NCI-H187 (cell line): Measurements from ENCODE around the gene FHOD3.
"Not testable (repeated sequence)": the region's sequence is repeated elsewhere in the genome, so short reads cannot be mapped to it uniquely, and the experiment has no call there.

ENCODE experiments used
- DNase-seq, 2 experiments: peaks; one replicate each; lab custom pipeline; 2025; lab: John Stamatoyannopoulos, UW

FHOD3 gene

DNA sequence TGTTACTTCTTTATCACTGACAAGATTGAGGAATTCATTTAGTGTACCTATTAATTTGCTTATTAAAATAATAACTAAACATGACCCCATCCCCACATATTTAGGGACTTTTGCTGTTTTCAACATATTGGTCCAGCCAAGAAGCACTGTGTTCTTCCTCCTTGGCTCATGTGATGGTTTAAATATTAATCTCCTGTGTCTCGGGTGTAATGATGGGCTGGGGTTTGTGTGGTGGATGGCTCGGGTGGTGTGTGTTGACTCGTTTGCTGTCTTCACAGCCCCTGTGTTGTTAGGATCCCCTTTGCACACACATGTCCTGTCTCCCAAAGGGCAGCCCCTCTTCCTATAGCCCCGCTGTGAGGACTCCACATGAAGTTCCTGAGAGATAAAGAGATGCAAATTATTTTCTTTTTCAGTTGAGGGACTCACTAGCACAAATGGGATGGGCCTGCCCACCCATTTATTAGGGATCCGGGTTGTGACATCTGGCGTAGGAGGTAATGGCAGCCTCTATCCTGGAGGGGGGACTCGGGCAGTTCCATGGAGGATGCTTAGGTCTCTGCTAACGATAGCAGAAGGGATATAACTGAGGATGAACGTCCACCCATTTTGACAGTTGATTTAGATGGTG lies 53.4 kb downstream of the FHOD3 start:
- no peak for DNase-seq

DNA sequence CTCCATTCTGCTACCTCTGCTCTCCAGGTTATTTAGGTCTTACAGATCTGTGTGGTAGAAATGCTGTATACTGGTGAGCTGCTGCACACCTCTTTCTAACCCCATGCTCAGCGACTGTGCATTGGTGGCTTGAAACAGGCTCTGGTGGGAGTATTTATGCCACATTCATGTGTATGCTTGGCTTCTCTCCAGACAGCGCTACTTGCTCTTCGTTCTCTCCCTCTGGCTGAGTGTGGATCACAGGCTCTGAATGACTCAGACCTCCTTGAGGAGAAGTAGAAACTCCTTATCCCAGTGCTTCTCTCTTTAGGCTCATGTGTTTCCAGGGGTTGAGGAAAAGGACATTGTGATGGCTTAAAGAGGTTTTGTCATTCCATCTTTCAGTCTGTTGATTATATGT lies 54.9 kb downstream of the FHOD3 start:
- no peak for DNase-seq

DNA sequence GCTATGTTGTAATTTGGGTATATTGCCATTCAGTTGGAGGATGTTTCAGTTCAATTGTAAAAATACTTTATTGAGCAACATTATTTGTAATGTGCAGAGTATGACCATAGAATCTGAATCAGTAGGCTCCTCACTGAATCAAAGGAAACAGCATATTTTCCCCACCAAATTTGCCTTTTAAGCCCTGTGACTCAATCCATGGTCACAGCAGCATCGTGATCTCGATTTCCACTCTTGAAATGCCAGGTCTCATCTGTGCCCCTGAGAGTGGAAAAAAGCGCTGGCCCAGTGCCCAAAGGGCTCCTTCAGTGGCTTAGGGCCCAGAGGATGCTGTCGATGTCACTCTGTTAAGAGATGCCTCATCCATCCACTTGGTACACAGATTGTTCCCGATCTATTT lies 57.5 kb downstream of the FHOD3 start:
- no peak for DNase-seq

DNA sequence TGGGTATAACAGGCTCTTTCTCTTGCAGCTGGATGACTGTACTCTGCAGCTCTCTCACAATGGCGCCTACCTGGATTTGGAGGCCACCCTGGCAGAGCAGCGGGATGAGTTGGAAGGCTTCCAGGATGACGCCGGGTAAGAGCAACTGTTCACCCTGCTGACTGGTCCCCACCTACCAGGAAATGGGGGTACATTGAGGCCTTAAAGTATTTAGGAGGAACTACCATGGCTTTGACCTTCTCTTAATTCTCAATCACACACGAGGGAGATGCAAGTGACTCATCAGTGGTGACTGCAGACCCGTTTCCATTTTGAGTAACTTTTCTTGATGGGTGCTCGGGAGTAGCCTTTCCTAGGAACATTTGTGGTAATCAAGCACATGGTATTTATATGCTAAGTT lies 58.0 kb downstream of the FHOD3 start:
- DNase-seq: no peak

DNA sequence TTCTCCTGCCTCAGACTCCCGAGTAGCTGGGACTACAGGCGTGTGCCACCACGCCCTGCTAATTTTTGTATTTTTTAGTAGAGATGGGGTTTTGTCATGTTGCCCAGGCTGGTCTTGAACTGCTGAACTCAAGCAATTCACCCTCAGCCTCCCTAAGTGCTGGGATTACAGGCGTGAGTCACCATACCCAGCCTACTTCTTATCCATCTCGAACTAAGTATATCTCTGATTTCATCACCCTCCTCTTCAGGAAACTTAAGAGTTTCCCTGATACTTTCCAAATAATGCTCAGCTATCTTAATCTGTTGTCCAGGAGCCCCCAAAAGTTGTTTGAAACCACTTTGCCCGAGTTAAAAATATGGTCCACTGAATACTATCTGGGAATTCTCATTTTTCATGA lies 59.2 kb downstream of the FHOD3 start:
- DNase-seq: not testable (repeated sequence)

DNA sequence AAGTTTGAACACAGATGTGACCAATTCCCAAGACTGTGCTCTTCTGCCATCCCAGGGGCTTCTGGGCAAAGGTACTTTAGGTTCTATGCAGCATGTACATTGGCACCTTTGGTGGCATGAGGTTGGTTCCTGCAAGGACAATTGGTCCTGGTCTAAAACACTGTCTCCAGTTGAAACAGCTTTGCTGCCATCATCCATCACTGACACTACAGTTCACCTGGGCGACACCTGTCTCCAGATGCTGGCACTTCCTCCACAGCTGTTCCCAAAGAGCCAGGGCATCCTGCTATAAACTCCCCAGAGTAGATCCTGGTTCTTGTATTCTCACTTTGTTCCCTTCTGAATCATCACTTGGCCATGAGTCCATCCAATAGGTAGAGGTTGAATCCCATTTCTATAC lies 60.6 kb downstream of the FHOD3 start:
- DNase-seq: no peak

DNA sequence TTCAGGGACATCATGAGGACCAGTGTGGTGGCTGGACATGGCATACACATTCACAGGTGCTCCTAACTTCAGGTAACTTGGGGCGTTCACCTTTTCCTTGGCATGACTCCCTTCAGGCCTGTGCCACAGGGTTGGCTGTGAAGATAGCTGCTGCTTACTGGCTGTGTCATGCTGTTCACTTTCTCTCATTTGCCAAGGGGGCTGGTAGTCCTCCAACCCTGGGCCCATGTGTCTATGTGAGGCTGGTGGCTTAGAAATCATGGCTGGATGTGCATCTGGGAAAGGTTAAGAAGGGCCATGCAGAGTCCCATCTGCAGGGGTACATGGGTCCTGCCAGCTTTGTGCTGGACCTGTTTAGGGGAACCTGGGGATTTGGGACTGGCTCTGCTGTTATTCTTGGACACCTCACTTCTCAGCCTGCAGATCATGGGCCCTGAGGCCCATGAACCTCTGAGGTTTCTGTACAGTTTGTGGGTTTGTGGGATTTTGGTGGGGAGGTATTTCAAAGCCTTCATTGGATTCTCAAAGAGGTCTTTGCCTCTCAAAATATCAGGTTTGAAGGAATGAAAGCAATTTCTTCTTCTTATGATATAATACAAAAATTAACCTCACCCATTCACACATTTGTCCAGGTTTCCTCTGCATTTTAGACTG lies 62.9 kb downstream of the FHOD3 start:
- DNase-seq: no peak

DNA sequence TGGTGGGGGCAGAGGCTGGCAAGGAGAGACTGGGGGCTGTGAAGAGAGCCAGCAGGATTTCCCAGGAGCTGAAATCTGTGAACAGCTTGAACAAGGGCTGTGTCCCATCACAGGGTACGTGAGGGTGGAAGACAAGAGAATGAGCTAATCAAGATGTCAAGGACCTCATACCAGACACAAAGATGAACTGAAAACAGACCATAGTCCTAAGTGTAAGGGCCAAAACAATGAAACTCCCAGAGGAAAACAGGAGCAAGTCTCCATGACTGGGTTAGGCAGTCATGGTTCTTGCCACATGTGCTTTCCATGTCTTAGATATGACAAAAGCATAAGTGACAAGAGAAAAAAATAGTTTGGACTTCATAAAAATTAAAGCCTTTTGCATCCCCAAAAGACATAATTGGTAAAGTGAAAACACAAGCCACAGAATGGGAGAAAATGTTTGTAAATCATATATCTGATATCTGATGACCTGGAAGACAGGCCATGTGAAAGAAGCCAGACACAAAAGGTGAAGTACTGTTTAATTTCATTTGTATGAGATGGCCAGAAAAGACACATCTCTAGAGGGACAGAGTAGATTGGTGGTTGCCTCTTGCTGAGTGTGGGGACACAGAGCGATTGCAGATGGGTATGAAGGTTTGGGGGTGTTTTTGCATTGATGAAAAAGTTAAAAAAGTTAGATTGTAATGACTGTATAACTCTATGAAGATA lies 67.6 kb downstream of the FHOD3 start:
- no peak for DNase-seq

DNA sequence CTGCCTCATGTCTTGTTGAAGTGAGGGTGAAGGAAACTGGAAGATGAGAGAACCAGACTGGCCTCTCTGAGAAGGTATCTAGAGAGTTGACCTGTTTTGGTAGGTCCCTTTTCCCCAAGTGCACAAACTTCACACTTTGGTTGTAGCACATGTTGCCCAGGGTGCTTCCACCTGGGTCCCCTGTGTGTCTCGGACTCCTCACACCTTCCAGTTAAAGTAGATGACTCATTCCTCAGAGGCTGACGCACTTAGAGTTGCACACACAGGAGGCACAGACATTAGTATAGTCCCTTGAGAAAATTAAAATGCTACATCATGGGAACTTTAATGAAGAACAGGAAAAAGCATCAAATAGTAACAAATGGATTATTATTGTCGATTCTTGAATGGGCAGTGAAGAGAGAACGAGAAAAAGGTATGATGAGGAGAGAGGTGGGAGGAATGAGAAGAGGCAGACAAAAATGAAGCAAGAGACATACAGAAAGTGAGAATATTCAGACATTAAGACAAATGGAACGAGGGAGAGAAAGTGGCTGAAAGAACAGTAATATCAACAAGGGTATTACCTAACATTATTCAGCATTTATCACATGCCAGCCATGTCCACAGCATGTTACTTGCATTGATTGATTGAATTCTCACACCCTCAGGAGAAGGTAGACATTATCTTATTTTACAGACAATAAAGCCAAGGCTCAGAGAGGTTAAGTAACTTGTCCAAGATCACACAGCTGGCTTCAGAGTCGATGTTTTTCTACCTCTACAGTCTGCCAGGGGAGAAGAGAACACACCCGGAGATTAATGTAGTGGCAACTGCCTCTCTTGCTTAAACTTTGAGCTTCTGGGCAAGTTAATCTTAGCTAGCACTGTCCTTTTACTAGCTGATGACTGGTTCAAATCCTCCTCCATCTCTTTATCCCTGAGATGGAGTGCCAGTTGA lies 68.6 kb downstream of the FHOD3 start:
- DNase-seq: no peak

DNA sequence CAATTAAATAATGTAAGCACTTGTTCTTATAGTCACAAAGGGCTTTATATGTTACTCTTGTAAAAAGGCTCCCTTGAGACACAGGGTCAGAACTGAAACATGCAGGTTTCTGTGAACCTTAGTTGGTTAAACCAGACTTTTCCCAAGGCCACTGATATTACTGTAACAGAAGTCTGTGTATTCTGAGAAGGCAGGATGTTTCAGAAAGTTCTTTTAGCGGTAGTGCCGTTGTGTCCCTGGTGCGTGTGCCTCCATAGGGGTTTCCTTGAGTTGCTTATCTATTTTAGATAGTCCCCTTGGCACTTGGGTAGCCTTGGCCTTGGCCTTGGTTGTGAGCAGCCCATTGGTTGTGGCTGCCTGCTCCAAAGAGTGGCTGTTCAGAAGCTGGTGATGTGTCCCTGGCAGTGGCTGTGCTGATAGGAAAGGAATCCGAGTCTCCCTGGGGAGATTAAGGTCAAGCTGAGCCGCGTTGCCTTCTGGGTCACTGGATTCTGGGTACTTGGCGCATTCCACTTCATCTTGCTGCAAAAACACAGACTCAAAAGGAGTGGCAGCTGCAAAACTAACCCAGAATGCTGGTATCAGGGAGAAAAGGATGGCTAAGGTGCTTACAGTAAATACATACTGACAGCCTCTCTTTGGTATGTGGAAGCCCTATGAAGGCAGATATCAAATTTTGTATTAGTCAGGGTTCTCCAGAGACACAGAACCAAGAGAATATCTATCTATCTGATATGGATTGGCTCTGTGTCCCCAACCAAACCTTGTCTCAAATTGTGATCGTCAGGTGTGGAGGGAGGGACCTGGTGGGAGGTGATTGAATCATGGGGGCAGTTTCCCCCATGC lies 69.7 kb downstream of the FHOD3 start:
- DNase-seq: no peak

DNA sequence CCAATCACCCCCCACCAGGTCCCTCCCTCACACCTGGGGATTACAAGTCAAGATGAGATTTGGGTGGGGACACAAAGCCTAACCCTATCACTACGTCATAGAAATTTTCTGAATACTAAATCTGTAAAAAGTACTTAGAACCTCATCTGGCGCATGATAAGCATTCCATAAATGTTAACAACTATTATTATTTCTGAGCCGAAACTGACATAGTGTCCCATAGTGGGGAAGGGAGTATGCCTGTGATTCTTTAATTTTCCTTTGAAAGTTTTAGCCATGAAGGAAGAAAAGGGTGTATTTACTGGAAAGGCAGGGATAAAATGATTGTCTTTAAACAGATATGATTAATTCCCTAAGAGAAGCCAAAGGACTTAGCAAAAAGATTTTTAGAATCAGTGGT lies 71.4 kb downstream of the FHOD3 start:
- no peak for DNase-seq

DNA sequence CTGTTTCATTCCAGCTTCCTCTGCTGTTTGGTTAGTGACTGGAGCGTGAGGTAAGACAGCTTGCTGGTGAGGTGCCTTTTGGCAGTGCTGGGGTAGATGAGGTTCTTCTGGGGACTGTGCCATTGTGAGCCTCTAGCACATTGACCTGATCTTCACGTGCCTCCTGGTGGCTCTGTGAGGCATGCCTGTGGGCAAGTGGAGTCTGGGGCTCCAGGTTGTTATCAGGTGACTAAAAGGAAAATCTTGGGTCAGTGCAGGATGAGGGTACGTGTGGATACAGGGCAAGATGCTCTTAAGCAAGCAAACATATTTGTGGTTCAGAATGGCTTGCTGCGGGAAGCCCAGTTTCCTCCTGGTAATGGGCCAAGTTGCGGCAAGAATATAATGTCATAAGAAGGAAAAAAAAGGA lies 75.4 kb downstream of the FHOD3 start:
- no peak for DNase-seq

DNA sequence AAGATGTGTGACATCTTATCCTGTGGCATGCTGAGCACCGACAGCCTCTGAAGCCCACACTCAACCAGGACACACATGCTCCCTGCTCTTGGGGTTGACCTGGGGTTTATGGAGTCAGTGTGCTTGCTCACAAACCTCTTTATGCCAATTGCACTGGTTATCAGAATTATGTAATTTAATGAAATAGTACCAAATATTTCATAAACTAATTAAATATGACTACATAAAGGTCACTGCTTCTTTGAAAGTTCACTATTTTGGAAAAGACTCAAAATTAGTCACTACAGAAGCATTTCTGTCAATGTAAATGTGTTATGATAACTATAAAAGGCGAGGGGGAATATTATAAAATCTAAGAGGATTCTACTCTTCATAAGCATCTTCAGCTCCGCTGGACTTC lies 76.7 kb downstream of the FHOD3 start:
- DNase-seq: no peak

DNA sequence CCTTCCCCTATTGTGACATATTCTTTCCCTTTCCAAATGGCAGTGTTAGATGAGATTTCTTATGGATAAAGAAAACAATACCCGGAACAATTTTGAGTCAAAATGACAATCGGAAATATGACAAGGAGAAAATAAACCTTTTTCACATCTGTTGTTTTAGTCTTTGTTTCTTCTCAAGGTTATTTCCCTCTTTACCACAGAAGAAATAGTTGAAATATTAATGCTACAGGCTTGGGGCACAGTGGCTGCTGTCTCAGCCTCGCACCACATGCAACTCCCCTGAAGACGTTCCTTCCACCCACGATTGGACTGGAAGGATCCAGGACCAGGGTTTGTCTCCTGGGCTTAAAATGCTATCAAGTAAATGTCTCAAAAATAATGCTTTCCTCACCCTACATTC lies 77.6 kb downstream of the FHOD3 start:
- DNase-seq: no peak

DNA sequence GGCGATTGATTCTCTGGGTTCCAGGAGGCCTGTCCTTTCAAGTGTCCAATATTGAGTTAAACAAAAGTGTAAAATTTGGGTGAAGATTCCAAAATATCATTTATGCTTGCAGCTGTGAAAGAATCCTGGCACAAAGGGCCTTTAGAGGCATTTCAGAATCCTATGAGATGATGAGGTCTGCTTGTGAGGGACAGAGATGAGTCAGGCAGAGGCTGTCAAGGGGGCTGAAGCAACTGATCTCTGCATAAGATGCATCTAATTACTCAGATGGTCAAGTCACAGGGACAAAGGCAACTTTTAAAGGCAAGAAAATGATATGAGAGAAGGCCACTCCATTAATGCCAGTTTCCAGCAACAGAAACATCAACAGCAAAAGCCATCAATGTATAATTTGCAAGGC lies 78.8 kb downstream of the FHOD3 start:
- no peak for DNase-seq

DNA sequence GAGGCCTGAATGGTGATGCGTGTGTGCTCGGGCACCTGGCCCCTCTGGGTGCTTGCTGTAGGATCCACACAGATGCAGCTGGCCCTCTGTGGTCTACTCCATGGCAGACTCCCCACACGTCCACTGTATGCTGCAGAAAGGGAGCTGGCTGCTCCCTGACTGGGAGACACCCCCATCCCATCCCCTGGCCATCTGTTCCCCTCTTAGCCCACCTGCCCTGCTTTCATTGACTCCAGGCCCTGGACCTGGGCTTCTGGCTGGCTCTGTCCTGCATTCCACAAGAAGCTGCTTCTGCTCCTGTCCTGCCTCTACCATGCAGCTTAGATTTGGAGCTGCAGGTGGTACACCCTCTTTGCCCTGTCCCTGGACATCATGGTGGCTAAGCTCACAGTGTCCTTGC lies 80.1 kb downstream of the FHOD3 start:
- no peak for DNase-seq

DNA sequence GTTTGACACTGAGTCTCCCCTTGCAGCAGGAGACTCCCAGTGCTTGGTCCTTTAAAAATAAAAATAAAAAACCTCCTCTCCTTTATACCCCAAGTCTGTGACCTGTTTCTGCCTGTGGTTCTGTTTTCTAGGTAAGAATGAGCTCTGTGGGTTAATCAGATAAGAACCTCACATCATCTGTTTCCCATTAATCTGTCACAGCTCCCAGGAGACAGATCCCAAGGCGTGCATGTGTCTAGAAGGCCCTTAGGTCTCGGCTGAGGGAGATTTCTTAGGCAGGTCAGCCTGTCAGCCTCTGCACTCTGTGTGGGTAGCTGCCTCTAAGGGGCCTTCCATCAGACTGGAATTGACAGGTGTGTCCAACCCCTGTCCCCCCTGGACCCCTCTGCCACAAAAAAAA lies 80.7 kb downstream of the FHOD3 start:
- DNase-seq: no peak

DNA sequence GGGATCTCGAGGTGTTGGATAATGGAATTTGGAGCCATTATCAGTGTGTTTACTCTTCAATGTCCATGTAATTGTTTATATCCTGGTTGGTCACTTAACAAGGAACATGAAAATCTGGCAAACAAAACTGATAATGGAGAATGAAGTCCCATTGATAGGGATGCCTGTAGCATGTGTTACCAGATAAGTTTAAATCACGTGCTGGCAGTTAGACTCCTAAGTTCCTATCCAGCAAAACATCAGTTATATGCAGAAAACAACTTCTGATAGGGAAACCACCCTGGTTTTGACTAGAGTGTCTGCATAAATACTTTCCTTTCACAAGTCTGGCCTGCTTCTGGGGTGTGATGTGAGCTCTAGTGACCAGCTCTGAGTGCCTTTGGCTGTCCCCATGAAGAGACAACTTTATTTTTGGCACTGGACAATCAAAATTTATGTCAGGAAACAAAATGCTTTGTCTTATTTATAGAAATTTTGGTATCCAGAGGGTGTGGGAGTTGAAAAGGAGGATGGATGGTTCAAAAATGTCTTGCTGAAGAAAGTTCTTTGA lies 82.0 kb downstream of the FHOD3 start:
- no peak for DNase-seq

DNA sequence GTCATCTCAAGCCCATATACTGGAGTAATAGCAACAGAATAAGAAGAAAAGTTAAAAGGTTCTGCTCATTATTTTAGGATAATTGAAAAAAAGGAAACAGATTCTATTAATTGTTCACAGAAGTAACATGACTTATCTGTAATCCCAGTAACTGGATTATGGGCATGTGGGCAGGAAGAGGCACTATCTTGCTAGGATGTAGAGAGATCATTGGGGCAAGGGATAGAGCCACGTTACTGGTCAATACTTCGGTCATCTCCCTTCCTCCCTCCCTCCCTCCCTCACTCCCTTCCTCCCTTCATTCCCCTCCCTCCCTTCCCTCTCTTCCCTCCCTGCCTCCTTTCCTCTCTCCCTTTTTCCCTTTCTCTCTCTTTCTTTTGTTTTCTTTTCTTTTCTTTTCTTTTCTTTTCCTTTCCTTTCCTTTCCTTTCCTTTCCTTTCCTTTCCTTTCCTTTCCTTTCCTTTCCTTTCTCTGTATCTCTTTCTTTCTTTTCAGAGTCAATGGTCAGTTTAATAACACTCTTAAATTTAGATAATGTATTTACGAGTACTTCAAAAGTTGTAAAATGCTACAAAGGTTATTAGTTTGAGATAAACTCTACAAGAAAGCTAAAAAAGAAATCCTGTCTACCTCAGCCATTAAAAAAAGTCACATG lies 82.8 kb downstream of the FHOD3 start:
- no peak for DNase-seq

DNA sequence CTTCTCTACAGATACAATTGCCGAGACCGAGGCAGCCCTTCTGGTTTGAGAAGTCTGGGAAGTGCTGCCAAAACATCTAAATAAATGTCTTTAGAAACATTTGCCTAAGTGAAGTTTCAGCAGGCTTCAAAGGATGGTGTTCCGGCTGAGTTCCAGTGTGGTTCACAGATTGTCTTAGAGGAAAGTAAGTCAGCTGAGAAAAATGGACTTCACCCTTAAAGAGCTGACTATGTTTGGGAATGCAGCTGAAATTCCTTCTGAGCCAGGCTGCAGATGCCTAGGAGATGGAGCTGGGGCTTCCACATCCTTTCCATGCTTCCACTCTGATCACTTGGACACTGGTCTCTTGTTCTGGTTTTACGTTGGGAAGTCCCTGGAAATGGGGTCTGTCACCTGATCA lies 83.6 kb downstream of the FHOD3 start:
- DNase-seq: no peak

DNA sequence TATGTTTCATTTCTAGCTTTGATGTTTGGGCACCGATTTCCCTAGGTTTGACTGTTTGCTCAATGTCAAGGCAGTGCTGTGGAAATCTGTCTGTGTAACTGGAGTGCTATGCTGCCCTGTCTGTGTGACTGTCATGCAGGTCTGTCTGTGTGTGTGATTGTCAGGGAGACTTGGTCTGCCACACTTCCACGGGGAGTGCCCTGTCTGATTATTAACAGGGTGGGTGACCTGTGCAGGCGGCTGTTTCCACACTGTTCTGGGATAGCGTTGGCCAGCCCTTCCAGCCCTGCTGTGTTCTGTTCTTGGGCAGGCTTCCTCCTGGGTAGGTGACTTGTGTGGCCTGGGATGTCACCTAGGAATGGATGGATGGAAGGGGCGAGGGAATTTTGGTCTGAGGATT lies 85.3 kb downstream of the FHOD3 start:
- DNase-seq: no peak
